Esophagus squamous epithelium (tissue), 5 donors: ENCODE measurements around the gene C1QTNF9. TPM values are rescaled to one million over a fixed set of nuclear protein-coding genes. Genes with fewer than 3 reads are reported as not detected.
"Not testable (repeated sequence)": the region's sequence is repeated elsewhere in the genome, so short reads cannot be mapped to it uniquely, and the experiment has no call there.

Experiments used
- DNase-seq: peaks from one replicate; lab custom pipeline; 2025; lab: John Stamatoyannopoulos, UW
- H3K27ac ChIP-seq, 4 donors: fragments of 200-600 bp; sonication (generic); one replicate each; pipeline ENCODE4 v1.5.1; 2016 to 2019; ENCODE audit warnings: mild to moderate bottlenecking in 1 of 4
- H3K27me3 ChIP-seq, 4 donors: fragments of 200-600 bp; sonication (generic); 1 replicate in 3 of 4; 2 replicates in 1 of 4; pipeline versions ENCODE4 v1.5.1 to v1.6.0; 2017 to 2021; ENCODE audit warnings: antibody characterized with exemption in 1 of 4
- H3K36me3 ChIP-seq, 3 donors: fragments of 200-600 bp; sonication (generic); one replicate each; pipeline ENCODE4 v1.5.1; 2016 to 2019
- H3K4me1 ChIP-seq, 3 donors: fragments of 200-600 bp; sonication (generic); one replicate each; pipeline ENCODE4 v1.5.1; 2017 to 2019
- H3K4me3 ChIP-seq, 4 donors: fragments of 200-600 bp; sonication (generic); 1 replicate in 3 of 4; 2 replicates in 1 of 4; pipeline ENCODE4 v1.5.1; 2016 to 2019; ENCODE audit warnings: mild to moderate bottlenecking in 2 of 4, moderate library complexity in 1 of 4
- H3K9me3 ChIP-seq, 3 donors: fragments of 200-600 bp; sonication (generic); one replicate each; pipeline ENCODE4 v1.5.1; 2016 to 2019
- POLR2A ChIP-seq, 4 donors: fragments of 450-650 bp; IDR thresholded peaks; one replicate each; pipeline ENCODE4 v1.6.1; 2017; ENCODE audit warnings: antibody characterized with exemption in 4 of 4, mild to moderate bottlenecking in 4 of 4, moderate library complexity in 3 of 4
- WGBS, 2 donors: methylation state at CpG; one replicate each; pipeline ENCODE4 v1.1.5; 2018; 5-methylcytosine and 5-hydroxymethylcytosine counted together
- intact Hi-C: fragments of 100-400 bp; cut with DNase I; formaldehyde crosslinking; loops from one replicate; pipeline ENCODE4 v1.15.0; 2022
- total RNA-seq, 4 donors: library from RNA; depleted of rRNA; stranded (reverse); fragments of >200 nt; gene quantifications; one replicate each; pipeline ENCODE4 v1.1.0, GENCODE V29; 2016
- TF ChIP-seq, protein P1 (sequence below), 6 experiments: fragments of 450-650 bp in 4 of 6; fragments of 200-600 bp in 2 of 6; sonication (generic) in 2 of 6; IDR thresholded peaks; one replicate each; pipeline ENCODE4 v1.5.1; 2016 to 2019; ENCODE audit warnings: antibody characterized with exemption in 6 of 6, mild to moderate bottlenecking in 4 of 6, moderate library complexity in 4 of 6
- donor health status: DM: yes; HTN: yes; CAD: no.

Gene C1QTNF9
- total RNA-seq, 4 donors from 2014 or later, result not detected

DNA sequence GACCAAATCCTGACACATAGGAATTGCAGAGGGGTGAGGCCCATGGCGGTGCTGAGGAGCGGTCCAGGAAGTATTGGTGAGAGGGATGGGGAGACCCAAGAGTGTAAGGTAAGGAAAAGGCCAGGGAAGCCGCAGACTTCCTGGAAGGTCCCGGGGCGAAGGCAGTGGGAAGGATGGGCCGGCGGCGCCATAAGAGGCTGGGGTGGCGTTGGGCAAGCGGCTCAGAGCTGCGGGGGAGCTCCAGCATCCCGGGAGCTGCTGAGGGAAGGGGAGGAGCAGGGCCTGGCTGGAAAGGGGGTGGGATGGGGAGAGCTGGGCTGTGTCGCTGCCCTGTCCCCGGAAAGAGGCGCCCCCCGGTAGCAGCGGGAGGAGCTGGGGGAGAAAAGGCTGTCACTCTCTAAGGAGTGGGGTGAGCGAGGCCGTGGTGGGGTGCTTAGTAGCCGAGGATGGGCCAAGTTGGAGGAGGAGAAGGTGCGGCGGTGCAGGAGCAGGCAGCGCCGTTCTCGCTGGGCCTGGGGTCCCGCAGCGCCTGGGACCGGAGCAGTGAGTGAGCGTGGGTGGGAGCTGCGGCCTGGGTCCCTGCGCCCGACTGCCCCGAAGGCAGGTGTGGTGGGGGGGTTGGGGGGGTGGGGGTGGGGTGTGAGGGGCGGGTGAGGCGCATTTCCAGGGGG lies 30.7 kb downstream of the C1QTNF9 start:
- TF ChIP-seq, protein P1, sequence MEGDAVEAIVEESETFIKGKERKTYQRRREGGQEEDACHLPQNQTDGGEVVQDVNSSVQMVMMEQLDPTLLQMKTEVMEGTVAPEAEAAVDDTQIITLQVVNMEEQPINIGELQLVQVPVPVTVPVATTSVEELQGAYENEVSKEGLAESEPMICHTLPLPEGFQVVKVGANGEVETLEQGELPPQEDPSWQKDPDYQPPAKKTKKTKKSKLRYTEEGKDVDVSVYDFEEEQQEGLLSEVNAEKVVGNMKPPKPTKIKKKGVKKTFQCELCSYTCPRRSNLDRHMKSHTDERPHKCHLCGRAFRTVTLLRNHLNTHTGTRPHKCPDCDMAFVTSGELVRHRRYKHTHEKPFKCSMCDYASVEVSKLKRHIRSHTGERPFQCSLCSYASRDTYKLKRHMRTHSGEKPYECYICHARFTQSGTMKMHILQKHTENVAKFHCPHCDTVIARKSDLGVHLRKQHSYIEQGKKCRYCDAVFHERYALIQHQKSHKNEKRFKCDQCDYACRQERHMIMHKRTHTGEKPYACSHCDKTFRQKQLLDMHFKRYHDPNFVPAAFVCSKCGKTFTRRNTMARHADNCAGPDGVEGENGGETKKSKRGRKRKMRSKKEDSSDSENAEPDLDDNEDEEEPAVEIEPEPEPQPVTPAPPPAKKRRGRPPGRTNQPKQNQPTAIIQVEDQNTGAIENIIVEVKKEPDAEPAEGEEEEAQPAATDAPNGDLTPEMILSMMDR (IDR thresholded peaks at IDR 0.05), result no peak
- no peak for TF ChIP-seq POLR2A (IDR thresholded peaks at IDR 0.05)
- DNase-seq, result no peak
- no peak overlapping the region for H3K27ac ChIP-seq
- H3K36me3 ChIP-seq, result no peaks in the 10 kb centered on the region
- H3K27me3 ChIP-seq, result peaks cover 0 to 26% (median 0%) of the 10 kb centered on the region in 4 donors
- H3K4me3 ChIP-seq, result no peak overlapping the region
- 70 to 82% methylated on average over 17 to 18 of the region's 35 CpGs for WGBS, 2 donors
- H3K4me1 ChIP-seq, result no peaks in the 10 kb centered on the region
- intact Hi-C loops, result no loop called here
- no peaks in the 10 kb centered on the region for H3K9me3 ChIP-seq

DNA sequence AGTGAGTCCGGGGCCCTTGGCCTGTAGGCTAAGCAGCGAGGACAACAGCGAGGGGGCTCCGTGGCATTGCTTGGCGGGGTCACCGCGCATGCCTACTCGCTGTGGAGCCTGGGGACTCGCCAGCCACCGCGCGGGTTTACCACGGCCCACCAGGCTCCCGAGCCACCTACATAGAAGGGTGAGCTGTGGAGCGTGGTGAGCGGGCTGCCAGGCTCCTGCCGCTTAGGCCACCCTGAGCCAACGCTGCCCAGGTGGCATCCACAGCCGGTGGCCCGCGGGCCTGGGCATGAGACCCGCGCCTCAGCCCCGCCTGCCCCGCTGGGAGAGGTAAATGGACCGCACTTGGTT lies 31.2 kb downstream of the C1QTNF9 start:
- 56 to 100% methylated on average over 1 to 11 of the region's 26 CpGs for WGBS, 2 donors
- intact Hi-C loops, result no loop called here
- H3K4me1 ChIP-seq, result no peaks in the 10 kb centered on the region
- no peak overlapping the region for H3K4me3 ChIP-seq
- TF ChIP-seq POLR2A (IDR thresholded peaks at IDR 0.05), result no peak
- TF ChIP-seq, protein P1 (IDR thresholded peaks at IDR 0.05), result no peak
- peaks cover 0 to 26% (median 0%) of the 10 kb centered on the region in 4 donors for H3K27me3 ChIP-seq
- no peaks in the 10 kb centered on the region for H3K36me3 ChIP-seq
- no peak for DNase-seq
- H3K27ac ChIP-seq, result no peak overlapping the region
- no peaks in the 10 kb centered on the region for H3K9me3 ChIP-seq

DNA sequence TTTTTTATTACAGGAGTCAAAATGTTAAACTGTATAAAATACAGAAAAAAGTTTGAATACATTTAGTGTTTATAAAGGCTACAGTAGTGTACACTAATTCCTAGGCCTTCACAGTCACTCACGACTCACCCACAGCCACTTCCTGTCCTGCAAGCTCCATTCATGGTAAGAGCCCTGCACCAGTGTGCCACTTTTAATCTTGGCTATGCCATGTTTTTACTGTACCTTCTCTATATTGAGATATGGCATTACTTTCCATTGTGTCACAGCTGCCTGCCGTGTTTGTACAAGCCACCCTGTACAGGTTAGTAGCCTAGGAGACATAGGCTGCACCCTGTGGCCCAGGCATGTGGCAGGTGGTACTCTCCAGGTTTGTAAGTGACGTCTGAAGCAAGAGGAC lies 32.1 kb downstream of the C1QTNF9 start:
- DNase-seq, result no peak
- WGBS, 2 donors, result 32 to 48% methylated on average over 2 to 3 of the region's 3 CpGs
- H3K36me3 ChIP-seq, result no peaks in the 10 kb centered on the region
- no peaks in the 10 kb centered on the region for H3K9me3 ChIP-seq
- TF ChIP-seq, protein P1 (IDR thresholded peaks at IDR 0.05), result no peak
- no peak for TF ChIP-seq POLR2A (IDR thresholded peaks at IDR 0.05)
- H3K27me3 ChIP-seq, result peaks cover 0 to 26% (median 0%) of the 10 kb centered on the region in 4 donors
- no peak overlapping the region for H3K27ac ChIP-seq
- no peak overlapping the region for H3K4me3 ChIP-seq
- intact Hi-C loops, result no loop called here
- H3K4me1 ChIP-seq, result no peaks in the 10 kb centered on the region

DNA sequence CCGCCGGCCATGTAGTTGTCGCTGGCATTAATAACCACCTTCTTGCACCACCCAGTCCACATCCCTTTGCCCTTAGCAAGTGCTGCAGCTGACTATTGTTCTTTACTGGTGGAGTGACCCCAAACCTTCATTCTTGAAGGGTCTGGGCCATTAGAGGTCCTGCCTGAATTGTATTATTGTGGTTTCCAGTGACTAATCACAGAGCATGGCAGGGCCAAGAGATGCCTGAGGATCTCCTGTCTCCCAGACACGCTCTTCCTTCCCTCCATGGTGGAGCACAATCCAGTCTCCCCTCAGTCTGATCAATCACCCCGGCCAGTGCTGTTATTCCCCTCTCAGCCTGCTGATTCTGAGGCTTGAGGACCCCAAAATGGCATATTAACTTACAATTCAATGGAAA lies 39.0 kb downstream of the C1QTNF9 start:
- Histone ChIP-seq H3K27ac (peak overlapping the region in 2 of 4 donors; percentile 66 to 67), H3K27me3 (no peaks in the 10 kb centered on the region), H3K4me1 (peaks cover 0 to 14% (median 5%) of the 10 kb centered on the region in 3 donors), H3K36me3 (no peaks in the 10 kb centered on the region), H3K9me3 (no peaks in the 10 kb centered on the region), H3K4me3 (no peak overlapping the region)
- DNase-seq, result no peak
- intact Hi-C loops, result no loop called here
- TF ChIP-seq, protein P1 (IDR thresholded peaks at IDR 0.05), result no peak
- no peak for TF ChIP-seq POLR2A (IDR thresholded peaks at IDR 0.05)
- 70 to 81% methylated on average over 5 of the region's 5 CpGs for WGBS, 2 donors

DNA sequence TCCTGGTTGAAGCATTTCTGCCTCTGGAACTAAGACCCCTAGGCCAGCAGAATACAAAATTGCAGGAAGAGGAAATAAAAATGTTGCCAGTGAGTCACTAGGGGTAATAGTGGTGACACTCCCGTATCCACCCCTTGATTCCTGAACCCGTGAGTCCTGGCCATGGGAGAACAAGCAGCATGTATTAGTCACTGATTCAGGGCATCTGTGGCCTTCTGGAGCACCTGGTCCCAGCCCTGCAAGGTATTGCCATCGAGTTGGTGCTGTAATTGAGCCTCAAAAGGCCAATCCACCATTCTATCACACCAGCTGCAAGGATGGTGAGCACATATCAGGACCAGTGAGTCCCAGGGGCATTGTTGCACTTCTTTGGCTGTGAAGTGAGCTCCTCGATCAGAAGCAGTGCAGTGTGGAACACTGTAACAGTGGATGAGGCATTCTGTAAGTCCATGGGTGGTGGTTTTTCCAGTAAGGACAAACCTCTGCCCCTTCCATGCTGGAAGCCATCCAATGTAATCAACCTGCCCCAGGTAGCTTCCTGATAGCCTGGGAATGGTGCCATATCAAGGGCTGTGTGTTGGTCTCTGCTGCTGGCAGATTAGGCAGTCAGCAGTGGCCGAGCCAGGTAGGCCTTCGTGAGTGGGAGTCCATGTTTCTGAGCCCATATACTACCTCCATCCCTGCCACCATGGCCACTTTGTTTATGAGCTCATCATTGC lies 39.6 kb downstream of the C1QTNF9 start:
- DNase-seq, result no peak
- WGBS, 2 donors, result 27 to 51% methylated on average over 5 to 6 of the region's 6 CpGs
- H3K27me3 ChIP-seq, result no peaks in the 10 kb centered on the region
- H3K36me3 ChIP-seq, result no peaks in the 10 kb centered on the region
- H3K9me3 ChIP-seq, result no peaks in the 10 kb centered on the region
- H3K4me1 ChIP-seq, result peaks cover 0 to 14% (median 5%) of the 10 kb centered on the region in 3 donors
- H3K27ac ChIP-seq, result peak overlapping the region; percentile 25 to 67 (median 48)
- intact Hi-C loops, result no loop called here
- no peak for TF ChIP-seq POLR2A (IDR thresholded peaks at IDR 0.05)
- TF ChIP-seq, protein P1 (IDR thresholded peaks at IDR 0.05), result no peak
- H3K4me3 ChIP-seq, result no peak overlapping the region

GRCh38 chr13:24349778-24350664 lies 40.6 kb downstream of the C1QTNF9 start:
- not testable (repeated sequence) for H3K27me3 ChIP-seq, H3K4me3 ChIP-seq, DNase-seq, H3K9me3 ChIP-seq, H3K36me3 ChIP-seq
- H3K4me1 ChIP-seq, result peaks cover 0 to 14% (median 5%) of the 10 kb centered on the region in 3 donors
- 60 to 71% methylated on average over 1 to 2 of the region's 3 CpGs for WGBS, 2 donors
- H3K27ac ChIP-seq, result peak overlapping the region in 2 of 4 donors; percentile 35 to 66
- intact Hi-C loops, result loop anchor here (10.0 kb wide), 1 partner anchor 1415 kb away; no protein-coding TSS in a partner anchor
